HepG2 (cell line): ENCODE results near the gene MIEF2.

Experiments
- FOXM1 ChIP-seq: sonication (generic); formaldehyde crosslinking; IDR thresholded peaks from 2 replicates; pipeline ENCODE4 v1.5.0; 2020; ENCODE audit warnings: missing genetic modification reagents
- HNRNPK ChIP-seq: fragments of 200-400 bp; formaldehyde crosslinking; IDR thresholded peaks from 2 replicates; pipeline ENCODE4 v1.6.1; 2018; ENCODE audit warnings: low read length, low read depth, moderate library complexity, mild to moderate bottlenecking; ENCODE audit not compliant: poor library complexity, severe bottlenecking
- MAFK ChIP-seq, 2 experiments: IDR thresholded peaks in 1 of 2; conservative IDR thresholded peaks in 1 of 2; 2 replicates each; pipeline ENCODE4 v1.6.1; 2011; ENCODE audit warnings: improper control_type of control experiment in 2 of 2, low read length in 2 of 2
- NR3C1 ChIP-seq: sonication (generic); formaldehyde crosslinking; IDR thresholded peaks from 2 replicates; pipeline ENCODE4 v1.4.0; 2020; ENCODE audit warnings: missing genetic modification reagents
- POLR2A ChIP-seq, 2 experiments: IDR thresholded peaks; 2 replicates each; pipeline ENCODE4 v1.6.1; 2011; ENCODE audit warnings: low read depth in 2 of 2, low read length in 2 of 2, mild to moderate bottlenecking in 1 of 2, moderate library complexity in 1 of 2; ENCODE audit not compliant: insufficient read depth in 1 of 2
- POLR2AphosphoS5 ChIP-seq: IDR thresholded peaks from 2 replicates; pipeline ENCODE4 v1.6.1; 2012; ENCODE audit warnings: low read depth, low read length
- ZNF124 ChIP-seq: sonication (generic); formaldehyde crosslinking; IDR thresholded peaks from 2 replicates; pipeline ENCODE4 v1.4.0; 2020; ENCODE audit warnings: missing genetic modification reagents
- ZNF44 ChIP-seq: sonication (generic); formaldehyde crosslinking; IDR thresholded peaks from 2 replicates; pipeline ENCODE4 v1.5.1; 2020; ENCODE audit warnings: mild to moderate bottlenecking, missing genetic modification reagents
- TF ChIP-seq, protein P1 (sequence below), 2 experiments: IDR thresholded peaks; 2 replicates each; pipeline ENCODE4 v1.6.1; 2011 to 2012; ENCODE audit warnings: low read length in 2 of 2, borderline replicate concordance in 1 of 2, low read depth in 1 of 2, mild to moderate bottlenecking in 1 of 2, moderate library complexity in 1 of 2

GRCh38 chr17:18253187-18253884 is 7.1 kb upstream of the MIEF2 start:
- TF ChIP-seq ZNF124 (CRISPR knock-in tag) (no peak), FOXM1 (no peak), NR3C1 (CRISPR knock-in tag) (no peak), HNRNPK (no peak), POLR2A (IDR thresholded peaks at IDR 0.05; ENCODE audit: insufficient read depth in 1 of 2, low read depth in 2 of 2, low read length in 2 of 2) (no peak), ZNF44 (CRISPR knock-in tag) (no peak), POLR2AphosphoS5 (no peak), MAFK (conservative IDR thresholded peaks at IDR 0.05 in 1 of 2, IDR thresholded peaks at IDR 0.05 in 1 of 2; ENCODE audit: low read length in 2 of 2) (no peak)
- TF ChIP-seq, protein P1, sequence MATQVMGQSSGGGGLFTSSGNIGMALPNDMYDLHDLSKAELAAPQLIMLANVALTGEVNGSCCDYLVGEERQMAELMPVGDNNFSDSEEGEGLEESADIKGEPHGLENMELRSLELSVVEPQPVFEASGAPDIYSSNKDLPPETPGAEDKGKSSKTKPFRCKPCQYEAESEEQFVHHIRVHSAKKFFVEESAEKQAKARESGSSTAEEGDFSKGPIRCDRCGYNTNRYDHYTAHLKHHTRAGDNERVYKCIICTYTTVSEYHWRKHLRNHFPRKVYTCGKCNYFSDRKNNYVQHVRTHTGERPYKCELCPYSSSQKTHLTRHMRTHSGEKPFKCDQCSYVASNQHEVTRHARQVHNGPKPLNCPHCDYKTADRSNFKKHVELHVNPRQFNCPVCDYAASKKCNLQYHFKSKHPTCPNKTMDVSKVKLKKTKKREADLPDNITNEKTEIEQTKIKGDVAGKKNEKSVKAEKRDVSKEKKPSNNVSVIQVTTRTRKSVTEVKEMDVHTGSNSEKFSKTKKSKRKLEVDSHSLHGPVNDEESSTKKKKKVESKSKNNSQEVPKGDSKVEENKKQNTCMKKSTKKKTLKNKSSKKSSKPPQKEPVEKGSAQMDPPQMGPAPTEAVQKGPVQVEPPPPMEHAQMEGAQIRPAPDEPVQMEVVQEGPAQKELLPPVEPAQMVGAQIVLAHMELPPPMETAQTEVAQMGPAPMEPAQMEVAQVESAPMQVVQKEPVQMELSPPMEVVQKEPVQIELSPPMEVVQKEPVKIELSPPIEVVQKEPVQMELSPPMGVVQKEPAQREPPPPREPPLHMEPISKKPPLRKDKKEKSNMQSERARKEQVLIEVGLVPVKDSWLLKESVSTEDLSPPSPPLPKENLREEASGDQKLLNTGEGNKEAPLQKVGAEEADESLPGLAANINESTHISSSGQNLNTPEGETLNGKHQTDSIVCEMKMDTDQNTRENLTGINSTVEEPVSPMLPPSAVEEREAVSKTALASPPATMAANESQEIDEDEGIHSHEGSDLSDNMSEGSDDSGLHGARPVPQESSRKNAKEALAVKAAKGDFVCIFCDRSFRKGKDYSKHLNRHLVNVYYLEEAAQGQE (IDR thresholded peaks at IDR 0.05; ENCODE audit: borderline replicate concordance in 1 of 2, low read depth in 1 of 2, low read length in 2 of 2), result no peak
